GM12891 (cell line): ENCODE measurements around the gene EXOC3.
"Not testable (repeated sequence)": the region's sequence is repeated elsewhere in the genome, so short reads cannot be mapped to it uniquely, and the experiment has no call there.

ENCODE experiments used
- PAX5 ChIP-seq: IDR thresholded peaks from 2 replicates; pipeline ENCODE4 v1.6.1; 2011; ENCODE audit warnings: low read length, moderate library complexity, mild to moderate bottlenecking; ENCODE audit not compliant: insufficient read depth, severe bottlenecking
- POLR2A ChIP-seq: IDR thresholded peaks from 2 replicates; pipeline ENCODE4 v1.6.1; 2011; ENCODE audit warnings: low read depth, low read length, control low read depth
- POLR2AphosphoS5 ChIP-seq: IDR thresholded peaks from 2 replicates; pipeline ENCODE4 v1.6.1; 2011; ENCODE audit warnings: low read depth, low read length, control low read depth
- POU2F2 ChIP-seq: IDR thresholded peaks from 2 replicates; pipeline ENCODE4 v1.6.1; 2011; ENCODE audit warnings: low read depth, mild to moderate bottlenecking, control low read depth, low read length, moderate library complexity
- SPI1 ChIP-seq: IDR thresholded peaks from 2 replicates; pipeline ENCODE4 v1.6.1; 2011; ENCODE audit warnings: low read depth, low read length, control low read depth
- TAF1 ChIP-seq: IDR thresholded peaks from 2 replicates; pipeline ENCODE4 v1.6.1; 2011; ENCODE audit warnings: low read depth, low read length, control low read depth

GRCh38 chr5:402219-402614 is 40.8 kb upstream of the EXOC3 start:
- TF ChIP-seq POLR2A, TAF1, POLR2AphosphoS5, POU2F2, PAX5, SPI1: not testable (repeated sequence)
